ENCODE data around the gene BDKRB1.

The BDKRB1 gene

DNA sequence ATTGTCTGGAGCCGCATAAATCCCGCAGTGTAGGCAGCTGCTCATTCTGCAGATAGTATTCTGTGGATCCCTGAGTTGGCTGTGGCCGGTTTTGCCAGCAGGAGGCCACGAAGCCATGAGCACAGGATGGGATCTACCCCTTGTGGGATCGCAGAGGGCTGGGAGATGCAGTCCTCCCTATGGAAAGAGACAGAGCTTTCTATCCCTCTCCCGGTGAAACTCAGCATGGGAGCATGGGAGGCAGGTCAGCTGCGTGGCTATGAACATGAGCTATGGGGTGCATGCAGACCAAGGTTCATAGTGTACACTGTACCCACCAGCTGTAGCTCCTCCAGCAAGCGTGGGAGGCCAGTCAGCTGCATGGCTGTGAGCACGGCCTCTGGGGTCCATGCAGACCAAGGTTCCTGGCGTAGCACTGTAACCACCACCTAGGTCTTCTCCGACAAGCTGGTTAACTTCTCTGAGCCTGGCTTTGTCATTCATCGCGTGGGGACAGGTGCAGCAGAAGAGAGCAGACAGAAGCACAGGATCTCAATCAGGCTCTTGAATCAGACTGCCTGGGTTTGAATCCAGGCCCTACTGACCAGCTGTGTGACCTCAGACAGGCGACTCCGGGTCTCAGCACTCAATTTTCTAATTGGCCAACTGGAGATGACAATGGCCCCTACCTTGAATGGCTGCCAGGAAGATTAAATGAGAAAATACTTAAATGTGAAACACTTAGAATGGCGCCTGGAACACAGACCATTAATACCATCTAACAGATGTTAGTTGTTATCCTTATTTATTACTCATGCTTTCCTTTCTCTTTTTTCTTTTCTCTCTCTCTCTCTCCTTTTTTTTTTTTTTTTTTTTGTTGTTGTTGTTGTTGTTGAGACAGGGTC, 6.0 kb downstream of the BDKRB1 start:
- peak; percentile 18 for DNase-seq
- H3K36me3 ChIP-seq: no peaks in the 10 kb centered on the region
- H3K9me3 ChIP-seq (ENCODE audit: severe bottlenecking): no peaks in the 10 kb centered on the region
- H3K4me3 ChIP-seq (ENCODE audit: low read depth, low read length): no peak overlapping the region
- no peak overlapping the region for H3K27ac ChIP-seq
- H3K27me3 ChIP-seq (ENCODE audit: insufficient read depth, low read depth, severe bottlenecking): no peaks in the 10 kb centered on the region
- TF ChIP-seq, protein P1, sequence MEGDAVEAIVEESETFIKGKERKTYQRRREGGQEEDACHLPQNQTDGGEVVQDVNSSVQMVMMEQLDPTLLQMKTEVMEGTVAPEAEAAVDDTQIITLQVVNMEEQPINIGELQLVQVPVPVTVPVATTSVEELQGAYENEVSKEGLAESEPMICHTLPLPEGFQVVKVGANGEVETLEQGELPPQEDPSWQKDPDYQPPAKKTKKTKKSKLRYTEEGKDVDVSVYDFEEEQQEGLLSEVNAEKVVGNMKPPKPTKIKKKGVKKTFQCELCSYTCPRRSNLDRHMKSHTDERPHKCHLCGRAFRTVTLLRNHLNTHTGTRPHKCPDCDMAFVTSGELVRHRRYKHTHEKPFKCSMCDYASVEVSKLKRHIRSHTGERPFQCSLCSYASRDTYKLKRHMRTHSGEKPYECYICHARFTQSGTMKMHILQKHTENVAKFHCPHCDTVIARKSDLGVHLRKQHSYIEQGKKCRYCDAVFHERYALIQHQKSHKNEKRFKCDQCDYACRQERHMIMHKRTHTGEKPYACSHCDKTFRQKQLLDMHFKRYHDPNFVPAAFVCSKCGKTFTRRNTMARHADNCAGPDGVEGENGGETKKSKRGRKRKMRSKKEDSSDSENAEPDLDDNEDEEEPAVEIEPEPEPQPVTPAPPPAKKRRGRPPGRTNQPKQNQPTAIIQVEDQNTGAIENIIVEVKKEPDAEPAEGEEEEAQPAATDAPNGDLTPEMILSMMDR (IDR thresholded peaks at IDR 0.05; ENCODE audit: low read depth, low read length): 0 out of 2 replicates have a peak, but pooled peaks have one; percentile 33

- TF ChIP-seq, protein P1 (IDR thresholded peaks at IDR 0.05; ENCODE audit: low read depth, low read length): no peak
- Histone ChIP-seq H3K36me3 (no peaks in the 10 kb centered on the region), H3K4me3 (ENCODE audit: low read depth, low read length) (no peak overlapping the region), H3K27ac (no peak overlapping the region), H3K27me3 (ENCODE audit: insufficient read depth, low read depth, severe bottlenecking) (no peaks in the 10 kb centered on the region), H3K9me3 (ENCODE audit: severe bottlenecking) (no peaks in the 10 kb centered on the region)
- DNase-seq: peak; percentile 25
Observed at GRCh38 chr14:96263347-96264199, 7.6 kb downstream of the BDKRB1 start.

GRCh38 chr14:96264200-96264553, 8.2 kb downstream of the BDKRB1 start:
- DNase-seq: no peak
- Histone ChIP-seq H3K27ac (no peak overlapping the region), H3K36me3 (no peaks in the 10 kb centered on the region), H3K9me3 (ENCODE audit: severe bottlenecking) (no peaks in the 10 kb centered on the region), H3K4me3 (ENCODE audit: low read depth, low read length) (no peak overlapping the region), H3K27me3 (ENCODE audit: insufficient read depth, low read depth, severe bottlenecking) (no peaks in the 10 kb centered on the region)
- TF ChIP-seq, protein P1 (IDR thresholded peaks at IDR 0.05; ENCODE audit: low read depth, low read length): no peak

DNA sequence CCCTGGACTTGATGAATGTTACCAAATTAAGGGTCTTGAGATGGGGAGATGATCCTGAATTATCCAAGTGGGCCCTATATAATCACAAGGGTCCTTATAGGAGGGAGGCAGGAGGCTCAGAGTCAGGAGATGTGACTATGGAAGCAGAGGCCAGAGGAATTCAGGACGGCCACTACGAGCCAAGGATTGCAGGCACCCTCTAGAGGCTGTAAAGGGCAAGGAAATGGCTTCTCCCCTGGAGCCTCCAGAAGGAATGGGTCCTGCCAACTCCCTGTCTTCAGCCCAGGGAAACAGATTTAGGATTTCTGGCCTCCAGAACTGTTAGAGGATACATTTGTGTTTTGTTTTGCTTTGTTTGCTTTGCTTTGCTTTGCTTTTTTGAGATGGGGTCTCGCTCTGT, 8.8 kb downstream of the BDKRB1 start:
- DNase-seq: peak; percentile 42
- Histone ChIP-seq H3K36me3 (no peaks in the 10 kb centered on the region), H3K27me3 (ENCODE audit: insufficient read depth, low read depth, severe bottlenecking) (no peaks in the 10 kb centered on the region), H3K4me3 (ENCODE audit: low read depth, low read length) (no peak overlapping the region), H3K9me3 (ENCODE audit: severe bottlenecking) (no peaks in the 10 kb centered on the region), H3K27ac (no peak overlapping the region)
- TF ChIP-seq, protein P1 (IDR thresholded peaks at IDR 0.05; ENCODE audit: low read depth, low read length): peak; percentile 79

DNA sequence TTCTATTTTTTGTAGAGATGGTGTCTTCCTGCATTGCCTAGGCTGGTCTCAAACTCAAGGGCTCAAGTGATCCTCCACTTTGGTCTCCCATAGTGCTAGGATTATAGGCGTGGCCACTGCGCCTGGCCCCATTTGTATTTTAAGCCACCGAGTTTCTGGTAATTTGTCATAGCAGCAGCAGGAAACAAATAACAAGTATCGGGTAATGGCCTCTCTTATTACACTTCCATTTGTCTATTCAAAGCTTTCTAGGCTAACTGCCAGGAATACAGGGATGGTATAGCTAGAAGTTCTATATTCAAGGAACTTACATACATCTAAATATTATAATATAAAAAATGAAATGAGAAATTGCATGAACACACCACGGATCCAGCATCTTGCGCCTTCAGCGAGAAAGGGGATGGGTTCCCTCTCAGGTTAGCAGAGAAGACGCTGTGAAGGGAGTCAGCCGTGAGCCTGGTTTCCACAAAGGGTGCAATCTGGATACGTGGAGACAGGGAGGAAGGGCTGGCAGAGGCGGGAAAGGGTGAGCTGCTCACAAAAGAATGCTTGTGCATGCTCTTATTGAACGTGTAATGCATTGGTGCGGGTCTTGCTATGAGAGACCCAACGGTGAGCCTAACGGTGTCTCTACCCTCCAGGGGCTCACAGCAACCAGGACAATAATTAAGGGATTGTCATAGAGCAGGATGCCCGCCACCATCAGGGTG, 9.5 kb downstream of the BDKRB1 start:
- H3K36me3 ChIP-seq: no peaks in the 10 kb centered on the region
- no peak overlapping the region for H3K4me3 ChIP-seq (ENCODE audit: low read depth, low read length)
- H3K27ac ChIP-seq: no peak overlapping the region
- H3K27me3 ChIP-seq (ENCODE audit: insufficient read depth, low read depth, severe bottlenecking): no peaks in the 10 kb centered on the region
- no peak for DNase-seq
- TF ChIP-seq, protein P1 (IDR thresholded peaks at IDR 0.05; ENCODE audit: low read depth, low read length): no peak
- no peaks in the 10 kb centered on the region for H3K9me3 ChIP-seq (ENCODE audit: severe bottlenecking)
